ENCODE results near the gene OSBPL3.

The OSBPL3 gene

DNA sequence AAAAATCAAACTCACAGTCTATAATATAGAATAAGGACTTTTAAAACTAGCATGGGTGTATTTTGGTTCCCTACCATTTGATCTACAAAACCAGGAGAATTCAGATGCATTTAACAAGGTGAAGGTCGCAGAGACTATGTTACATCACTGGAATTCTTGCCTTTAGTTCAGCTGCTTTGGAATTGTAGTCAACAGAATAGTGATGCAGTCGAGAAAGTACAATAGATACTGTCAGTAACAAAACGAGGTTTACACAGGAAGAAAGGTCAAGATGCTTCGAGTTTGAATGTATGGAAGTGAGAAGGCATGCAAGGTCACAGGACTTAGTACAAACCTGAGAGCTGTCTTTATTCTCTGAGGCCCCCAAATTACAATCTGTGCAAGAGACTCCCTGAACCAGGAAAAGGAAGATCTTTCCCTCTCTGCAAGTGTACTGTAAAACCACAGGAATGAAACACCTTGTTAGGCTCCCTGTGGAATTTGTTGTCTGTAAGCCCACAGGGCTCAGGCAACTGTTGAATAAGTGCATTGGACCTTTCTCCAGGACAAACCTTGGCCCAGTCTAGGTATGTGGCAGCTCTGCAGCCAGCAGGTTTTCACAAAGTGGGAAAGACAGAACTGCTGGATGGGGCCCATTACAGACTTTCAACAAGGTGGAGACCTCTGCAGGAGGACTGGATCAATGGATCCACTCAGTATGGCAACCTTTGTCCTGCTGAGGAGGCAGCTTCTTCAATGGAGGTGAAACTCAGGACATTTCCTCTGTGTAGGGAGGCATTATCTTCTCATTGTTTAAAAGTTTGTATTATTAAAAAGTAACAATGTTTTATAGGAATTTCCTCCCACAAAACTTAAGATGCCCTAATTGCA lies 121.6 kb downstream of the OSBPL3 start:
- no peak for DNase-seq

DNA sequence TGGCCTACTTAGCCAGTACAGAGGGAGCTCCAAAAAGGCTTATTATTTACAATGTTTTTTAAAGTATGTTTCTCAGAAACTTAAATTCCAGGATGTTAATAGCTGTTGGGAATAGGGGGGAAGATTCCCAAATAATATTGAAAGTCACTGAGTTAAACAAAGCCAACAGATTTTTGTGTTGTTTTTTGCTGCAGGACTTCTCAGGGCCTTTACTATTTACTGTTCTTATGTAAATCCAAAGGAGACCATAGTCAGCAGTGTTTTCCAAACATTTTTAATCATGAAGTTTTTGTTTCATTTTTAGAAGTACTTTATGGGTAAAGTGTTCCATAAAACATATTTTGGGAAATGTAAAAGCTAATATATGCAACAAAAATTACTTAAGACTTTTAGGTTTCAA lies 122.4 kb downstream of the OSBPL3 start:
- DNase-seq: no peak

DNA sequence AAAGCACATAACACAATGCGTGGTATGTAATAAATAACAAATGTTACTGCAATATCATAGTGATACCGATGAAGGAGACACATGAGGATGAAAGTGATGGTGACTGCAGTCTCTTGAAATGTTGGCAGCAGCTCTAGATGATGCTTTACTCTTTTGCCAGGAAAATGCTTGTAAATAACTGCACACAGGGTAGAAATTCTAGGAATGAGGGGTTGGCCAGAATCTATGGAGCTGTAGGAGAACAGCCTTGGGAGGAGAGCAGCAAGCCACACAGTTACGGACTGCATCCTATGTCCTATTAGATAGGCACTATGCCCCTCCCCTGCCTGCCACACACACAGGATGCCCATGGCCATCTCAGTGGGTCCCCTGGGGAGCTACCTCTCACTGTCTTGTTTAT lies 125.1 kb downstream of the OSBPL3 start:
- no peak for DNase-seq

DNA sequence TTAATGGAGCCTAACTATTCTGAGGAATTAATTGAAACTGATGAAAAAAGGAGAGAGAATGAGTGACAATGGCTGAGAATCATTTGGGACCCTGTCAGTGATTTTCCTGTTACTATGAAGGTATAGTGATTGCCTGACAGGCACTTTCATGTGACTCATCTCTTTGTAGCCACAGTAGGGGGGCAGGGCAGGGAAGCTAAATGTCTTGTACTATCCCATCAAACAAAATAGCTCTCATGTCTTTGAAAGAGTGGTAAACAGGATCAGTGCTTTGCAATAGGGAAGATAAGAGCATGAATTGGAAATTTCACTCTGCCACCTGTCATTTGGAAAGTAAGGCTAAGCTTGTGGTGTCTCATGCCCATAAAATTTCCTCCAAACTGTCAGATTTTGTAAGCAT lies 128.2 kb downstream of the OSBPL3 start:
- DNase-seq: peak; percentile 39

DNA sequence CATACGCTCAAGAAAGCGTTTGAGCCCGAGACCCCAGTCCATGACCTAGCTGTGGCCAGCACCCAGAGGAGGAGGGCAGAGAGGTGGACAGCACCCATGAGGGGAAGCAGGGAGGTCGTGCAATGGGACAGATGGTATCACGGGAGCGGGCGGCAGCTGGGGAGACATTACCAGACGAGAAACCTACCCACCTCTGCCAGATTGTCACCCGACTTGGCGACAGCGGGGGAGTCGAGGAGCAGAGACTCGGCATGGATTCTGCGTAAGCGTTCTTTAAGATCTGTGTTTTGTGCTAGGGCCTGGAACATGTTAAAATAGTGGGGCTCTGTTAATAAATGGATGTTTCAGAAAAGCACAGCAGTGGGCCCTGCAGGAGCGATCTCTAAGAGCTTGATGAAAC lies 131.1 kb downstream of the OSBPL3 start:
- no peak for DNase-seq

DNA sequence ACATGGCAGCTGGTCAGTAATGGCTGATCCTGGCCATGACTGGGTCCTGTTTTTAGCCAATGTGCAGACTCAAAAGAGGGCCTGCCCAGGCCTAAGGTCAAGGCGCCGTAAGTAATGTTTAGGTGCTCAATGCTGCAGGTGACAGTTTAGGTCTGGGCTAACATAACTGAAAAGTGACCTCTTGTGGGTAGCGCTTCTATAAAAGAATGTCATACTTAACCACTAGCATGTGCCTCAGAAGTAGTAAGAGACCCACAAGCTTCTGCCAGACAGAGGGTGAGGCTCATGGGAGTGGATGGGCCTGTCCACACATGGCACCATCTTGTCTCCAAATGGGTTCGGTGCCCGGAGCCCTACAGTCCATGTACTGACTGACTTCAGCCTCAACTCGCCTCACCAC lies 132.2 kb downstream of the OSBPL3 start:
- no peak for DNase-seq

DNA sequence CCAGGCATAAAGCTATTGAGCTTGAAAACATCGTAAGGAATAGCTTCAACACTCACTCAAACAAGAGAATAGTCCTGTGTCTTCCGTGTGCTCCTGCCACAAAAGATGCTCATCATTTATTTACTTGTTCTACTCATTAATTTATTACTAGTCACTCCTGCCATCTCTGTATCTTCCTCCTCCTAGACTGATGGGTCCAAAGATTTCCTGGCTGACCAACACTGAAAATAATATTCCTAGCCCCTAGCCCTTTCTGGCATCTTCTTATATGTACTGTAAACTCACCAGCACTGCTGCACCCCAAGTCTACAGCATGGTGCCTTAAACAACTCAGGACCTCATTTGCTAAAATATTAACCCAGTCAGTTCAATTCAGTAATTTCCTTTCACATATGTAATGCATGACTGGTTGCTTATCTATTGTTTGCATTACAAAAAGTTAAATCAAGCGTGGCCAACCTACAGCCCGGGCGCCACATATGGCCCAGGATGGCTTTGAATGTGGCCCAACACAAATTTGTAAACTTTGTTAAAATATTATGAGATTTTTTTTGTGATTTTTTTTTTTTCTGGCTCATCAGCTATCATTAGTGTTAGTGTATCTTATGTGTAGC lies 136.1 kb downstream of the OSBPL3 start:
- no peak for DNase-seq

DNA sequence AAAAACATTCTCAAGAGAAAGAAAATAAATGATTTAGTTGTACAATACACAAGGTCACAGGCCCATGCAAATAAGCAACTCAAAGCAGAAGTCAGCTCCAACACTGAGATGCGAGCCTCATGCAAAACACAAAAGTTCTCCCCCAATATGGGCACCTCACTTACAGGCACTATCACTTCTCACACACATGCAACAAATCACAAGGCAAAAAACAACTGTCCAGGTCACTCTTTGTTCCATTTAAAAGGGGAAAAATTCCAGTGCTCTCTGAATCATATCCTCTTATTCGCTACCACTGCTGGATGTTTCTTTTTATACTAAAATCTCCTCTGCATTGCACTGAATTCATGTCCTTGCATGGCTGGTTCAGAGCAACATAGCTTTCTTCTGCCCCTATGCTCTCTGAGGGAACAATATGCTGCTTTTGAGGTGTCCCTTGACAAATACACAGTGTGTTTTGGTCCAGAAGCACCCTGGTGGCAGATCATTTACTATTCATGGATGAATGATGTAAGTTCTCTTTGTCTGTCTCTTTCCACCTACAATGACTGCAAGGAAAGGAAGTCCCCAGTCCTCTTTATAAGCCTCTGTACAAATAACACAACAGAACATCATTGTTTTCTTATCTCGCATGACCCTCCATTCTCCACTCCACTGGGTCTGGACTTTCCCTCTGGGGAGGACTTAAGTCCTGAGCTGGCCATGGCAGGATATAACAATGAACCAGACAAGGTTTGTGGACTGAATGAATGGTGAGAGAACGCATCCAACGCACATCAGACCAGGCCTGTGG lies 137.3 kb downstream of the OSBPL3 start:
- DNase-seq: no peak

DNA sequence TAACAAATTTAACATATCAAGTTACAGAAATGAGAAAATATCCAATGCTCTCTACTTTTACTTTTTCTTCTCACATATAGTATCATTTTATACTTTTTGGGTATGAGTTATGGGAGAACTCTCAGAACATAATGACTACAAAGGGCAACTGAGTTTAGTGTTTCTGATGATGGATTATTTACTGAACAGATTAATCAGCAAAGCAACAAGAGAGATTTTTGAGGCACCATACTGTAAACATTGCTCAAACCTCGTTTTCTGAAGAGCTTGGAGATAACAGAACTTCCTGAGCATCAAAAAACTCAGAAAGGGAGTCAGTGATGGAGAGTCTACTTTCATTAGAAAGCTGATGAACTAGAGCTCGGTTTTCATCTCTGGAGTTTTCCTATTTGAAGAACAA lies 137.9 kb downstream of the OSBPL3 start:
- no peak for DNase-seq

DNA sequence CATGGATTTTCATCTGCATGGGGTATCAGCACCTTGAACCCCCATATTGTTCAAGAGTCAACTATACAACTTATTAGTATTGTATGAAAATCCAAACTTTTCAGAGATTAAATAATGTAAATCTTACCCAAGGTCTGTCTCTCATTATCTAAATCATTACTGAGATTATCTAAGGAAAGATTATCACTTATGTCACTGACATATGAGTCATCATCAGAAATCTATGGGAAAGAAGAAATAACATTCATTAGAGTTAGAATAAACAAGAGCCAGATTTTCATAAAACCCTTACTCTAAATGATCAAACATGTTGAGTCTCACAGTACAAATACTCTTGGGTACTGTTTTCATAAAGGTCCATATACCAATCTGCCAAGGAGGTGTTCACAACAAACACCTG lies 139.4 kb downstream of the OSBPL3 start:
- DNase-seq: no peak

DNA sequence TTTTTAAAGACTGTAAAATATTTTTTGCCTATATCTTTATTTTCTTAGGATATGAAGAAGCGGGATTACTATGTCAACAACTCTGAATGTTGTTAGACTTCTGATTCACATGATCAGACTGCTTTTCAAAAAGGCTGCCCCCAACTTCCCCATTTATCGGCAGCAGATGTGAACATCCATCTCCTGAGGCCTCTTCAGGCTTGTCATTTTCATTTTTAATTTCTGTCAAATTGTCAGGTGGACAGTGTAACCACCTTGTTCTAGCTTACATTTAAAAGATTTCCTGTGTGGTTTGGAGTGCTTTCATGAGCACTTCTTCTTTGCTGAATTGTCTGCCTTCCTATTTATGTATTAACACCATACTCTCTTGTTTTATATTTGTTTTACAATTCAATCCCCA lies 143.9 kb downstream of the OSBPL3 start:
- no peak for DNase-seq

DNA sequence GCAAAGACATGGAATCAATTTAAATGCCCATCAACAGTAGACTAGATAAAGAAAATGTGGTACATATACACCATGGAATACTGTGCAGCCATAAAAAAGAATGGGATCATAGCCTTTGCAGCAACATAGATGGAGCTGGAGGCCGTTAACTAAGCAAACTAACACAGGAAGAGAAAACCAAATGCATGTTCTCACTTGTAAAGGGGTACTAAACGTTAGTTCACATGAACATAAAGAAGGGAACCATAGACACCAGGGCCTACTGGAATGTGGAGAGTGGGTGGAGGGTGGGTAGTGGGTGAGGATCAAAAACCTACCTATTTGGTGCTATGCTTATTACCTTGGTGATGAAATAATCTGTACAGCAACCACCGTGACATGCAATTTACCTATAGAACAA lies 144.3 kb downstream of the OSBPL3 start:
- DNase-seq: no peak

DNA sequence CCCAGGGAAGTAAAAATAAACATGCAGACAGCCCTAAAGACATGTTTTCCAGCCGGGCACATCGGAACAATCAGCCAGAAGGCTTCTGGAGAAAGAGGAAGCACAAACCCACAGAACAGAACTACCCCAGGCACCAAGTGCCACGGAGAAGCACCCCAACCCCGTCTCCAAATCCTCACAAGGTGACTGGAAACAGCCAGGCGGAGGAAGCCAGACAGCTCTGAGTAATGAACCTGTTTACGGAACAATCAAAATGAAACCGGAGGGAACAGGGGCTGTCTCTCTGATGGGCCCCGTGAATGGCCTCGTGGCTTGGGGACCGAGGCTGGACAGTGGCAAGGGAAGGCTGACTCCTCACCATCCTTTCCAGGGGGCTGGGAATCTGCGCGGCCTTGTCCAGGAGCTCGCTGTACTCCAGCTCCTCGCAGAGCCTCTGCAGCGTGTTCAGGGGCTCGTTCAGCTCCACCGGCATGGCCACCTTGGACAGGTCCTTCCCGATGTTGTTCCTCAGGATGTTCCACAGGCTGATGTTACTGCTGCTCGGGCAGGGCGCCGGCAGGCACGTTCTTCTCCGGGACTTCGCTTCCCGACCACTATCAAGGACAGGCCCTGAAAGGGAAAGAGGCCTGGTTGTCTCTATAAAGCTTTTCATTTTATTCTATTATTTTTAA lies 145.7 kb downstream of the OSBPL3 start:
- no peak for DNase-seq

DNA sequence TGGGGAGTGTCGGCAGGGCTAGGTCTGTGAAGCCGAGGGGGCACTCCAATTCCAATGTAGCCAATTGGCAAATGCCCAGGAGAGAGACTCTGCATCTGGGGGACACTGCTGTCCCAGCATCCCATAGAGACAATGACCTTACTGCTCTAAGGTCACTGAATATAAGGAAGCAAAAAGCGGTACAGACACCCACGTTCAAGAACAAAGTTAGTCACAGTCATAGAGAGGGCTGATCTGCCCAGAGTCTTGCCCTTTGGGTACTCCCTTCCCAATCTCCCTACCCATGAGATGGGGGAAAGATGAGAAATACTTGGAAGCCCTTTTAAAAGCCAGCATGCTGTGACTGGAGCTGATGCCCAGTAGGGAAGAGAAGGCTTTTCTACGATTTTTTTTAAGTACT lies 146.4 kb downstream of the OSBPL3 start:
- no peak for DNase-seq

DNA sequence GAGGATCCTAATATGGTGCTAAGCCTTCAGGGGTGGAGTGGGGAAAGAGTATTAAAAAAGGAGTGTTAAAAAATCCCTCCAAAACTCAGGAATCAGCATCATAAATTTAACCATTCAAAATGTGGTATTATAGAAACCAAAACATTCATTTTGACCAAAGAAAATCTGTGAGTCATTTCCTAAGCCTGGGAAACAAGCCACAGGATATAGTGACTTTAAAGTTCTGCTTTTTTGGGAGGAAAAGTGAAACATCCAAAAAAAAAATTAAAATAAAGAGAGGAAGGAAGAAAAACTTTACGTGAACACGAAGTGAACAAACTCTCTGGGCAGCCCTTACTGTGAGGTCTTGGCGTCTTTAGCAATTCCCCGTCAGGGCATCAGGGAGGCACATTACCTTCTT lies 148.7 kb downstream of the OSBPL3 start:
- no peak for DNase-seq

DNA sequence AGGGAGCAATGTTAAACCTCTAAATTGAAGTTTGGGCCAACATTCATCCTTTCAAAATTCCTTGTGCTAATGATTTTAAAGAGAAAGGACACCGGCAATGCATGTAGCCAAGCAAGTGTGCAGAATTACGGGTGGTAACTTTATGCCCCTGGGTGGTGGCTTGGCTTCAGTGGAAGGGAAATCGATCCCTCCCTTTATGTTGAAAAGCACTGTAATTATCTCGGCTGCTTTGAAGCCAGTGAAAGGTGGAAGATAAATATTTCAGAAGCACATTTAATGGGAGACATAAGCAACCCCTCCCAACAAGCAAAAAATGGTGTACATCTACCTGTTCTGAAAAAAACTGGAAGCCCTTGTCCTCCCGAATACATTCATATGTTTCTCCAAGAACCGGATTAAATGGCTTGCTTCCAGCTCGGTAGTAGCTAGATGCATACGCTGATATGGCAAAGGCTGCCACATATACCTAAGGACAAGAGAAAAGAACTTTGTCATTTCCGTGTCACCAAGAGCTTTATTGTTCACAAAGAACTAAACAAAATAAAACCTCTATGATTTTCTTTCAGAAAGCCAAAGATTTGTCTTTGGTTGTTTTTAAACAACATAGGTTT lies 149.4 kb downstream of the OSBPL3 start:
- DNase-seq: no peak

DNA sequence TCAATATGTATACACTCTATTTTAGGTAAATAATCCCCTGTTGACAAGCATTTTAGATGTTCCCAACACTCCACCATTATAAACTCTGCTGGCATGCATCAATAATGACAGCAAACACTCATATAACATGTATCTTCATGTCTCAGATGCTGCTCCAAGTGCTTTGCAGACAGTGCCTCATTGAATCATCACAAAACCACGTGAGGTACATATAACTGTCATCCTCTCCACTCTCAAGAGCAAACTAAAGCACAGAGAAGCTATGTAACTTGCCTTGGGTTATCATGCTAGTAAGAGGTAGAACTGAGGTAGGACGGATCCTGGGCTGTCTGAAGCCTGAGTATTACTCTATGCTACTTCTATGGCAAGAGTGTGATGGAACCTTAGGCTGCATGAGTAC lies 150.2 kb downstream of the OSBPL3 start:
- DNase-seq: no peak

DNA sequence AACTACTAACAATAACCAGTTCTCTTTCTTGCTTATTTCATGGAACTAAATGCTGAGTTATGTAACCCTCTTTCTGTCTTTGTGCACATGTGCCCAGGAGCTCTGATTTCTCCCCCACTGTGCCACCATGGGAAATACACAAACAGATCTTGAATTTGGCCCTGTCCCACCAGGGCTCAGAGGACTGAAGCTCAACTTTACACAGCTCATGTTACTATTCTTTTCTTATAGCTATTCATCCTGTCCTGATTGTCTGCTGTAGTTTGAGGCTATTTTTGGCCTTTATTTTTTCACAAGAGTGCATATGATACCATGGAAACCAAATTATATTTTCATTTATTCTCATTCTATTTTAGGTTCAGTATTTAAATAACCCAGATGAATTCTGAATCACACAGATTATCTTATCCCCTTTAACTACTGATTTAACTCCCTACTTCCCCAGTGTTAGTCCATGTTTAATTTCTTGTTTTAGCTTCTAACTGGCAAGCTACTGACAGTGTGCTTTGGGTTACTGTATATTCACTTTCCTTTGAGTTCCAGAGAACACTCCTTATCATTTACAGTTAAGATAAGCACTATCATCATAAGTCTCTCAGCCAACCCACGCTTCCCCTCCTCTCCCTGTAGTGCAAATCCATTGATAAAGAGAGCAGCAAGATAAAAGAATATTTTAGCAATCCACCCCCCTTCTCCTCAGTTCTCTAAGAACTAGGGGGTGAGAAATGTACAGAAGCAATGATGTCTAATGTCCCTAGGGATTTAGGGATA lies 150.9 kb downstream of the OSBPL3 start:
- no peak for DNase-seq

DNA sequence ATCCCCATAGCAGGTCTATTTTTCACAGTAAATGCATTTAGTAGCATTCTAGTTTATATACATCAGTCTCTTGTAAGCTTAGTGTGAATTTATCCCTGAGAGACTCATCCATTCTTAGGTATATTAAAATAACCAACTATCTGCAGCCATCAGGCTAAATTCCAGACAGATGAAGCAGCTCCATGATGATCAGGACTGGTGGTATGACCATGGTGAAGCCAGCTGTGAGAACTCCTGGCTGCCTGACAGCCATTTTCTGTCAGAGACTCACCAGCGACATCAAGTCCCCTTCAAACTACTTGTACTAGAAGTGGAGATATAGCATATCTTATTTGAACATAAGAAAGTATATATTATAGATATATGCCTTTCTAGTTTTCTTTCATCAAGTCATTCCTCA lies 152.4 kb downstream of the OSBPL3 start:
- no peak for DNase-seq

DNA sequence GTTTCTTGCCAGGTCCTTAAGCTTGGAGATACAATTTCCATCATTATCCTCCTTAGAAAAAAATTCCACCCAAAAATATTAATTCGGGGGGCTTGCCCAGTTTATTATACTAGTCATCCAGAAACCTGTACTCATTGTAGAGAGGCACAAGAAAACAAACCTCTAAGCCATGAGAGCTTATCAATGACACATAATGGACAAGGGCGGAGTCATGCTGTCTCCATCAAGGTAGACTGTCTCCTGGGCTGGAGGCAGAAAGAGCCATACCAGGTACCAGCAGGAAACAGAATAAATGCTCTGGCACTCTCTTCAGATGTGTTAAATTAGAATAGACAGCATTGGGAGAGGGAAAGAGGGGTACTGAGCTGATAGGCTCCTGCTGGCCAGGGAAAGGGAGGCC lies 153.0 kb downstream of the OSBPL3 start:
- peak; percentile 24 for DNase-seq

DNA sequence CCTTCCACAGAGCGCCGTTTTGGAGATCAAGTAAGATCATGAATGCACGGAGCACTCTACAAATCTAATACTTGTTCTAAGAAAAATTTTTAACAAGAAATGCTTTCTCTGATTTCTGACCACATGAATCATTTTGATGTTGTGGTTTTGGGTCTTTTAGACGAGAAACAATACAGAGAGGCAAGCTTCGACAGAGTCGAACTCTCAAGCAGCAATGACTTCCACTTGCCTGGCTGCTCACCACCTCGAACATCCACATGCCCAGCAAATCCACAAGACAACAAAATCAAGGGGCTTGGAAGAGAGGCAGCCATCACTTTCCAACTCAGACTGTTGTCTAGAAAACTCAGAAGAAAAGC lies 153.3 kb downstream of the OSBPL3 start:
- peak; percentile 45 for DNase-seq

Data from CD4-positive, alpha-beta T cell treated with Interleukin-6 for 4 hours (primary cell).